ENCODE data around the gene KIAA0513.

KIAA0513 gene

GRCh38 chr16:85011846-85012284, 15.7 kb upstream of the KIAA0513 start:
- H3K36me3 Mint-ChIP-seq (ENCODE audit: low read depth): peaks cover 29% of the 10 kb centered on the region
- H3K4me1 Mint-ChIP-seq (ENCODE audit: low read depth): peaks cover 42% of the 10 kb centered on the region
- DNase-seq: no peak
- no peaks in the 10 kb centered on the region for H3K27me3 Mint-ChIP-seq
- H3K9me3 Mint-ChIP-seq: no peaks in the 10 kb centered on the region
- H3K27ac Mint-ChIP-seq: peak overlapping the region; percentile 98
- peak overlapping the region; percentile 99 for H3K4me3 Mint-ChIP-seq

- no peak overlapping the region for H3K27ac Mint-ChIP-seq
- H3K27me3 Mint-ChIP-seq: no peaks in the 10 kb centered on the region
- H3K4me1 Mint-ChIP-seq (ENCODE audit: low read depth): peaks cover 37% of the 10 kb centered on the region
- no peak overlapping the region for H3K4me3 Mint-ChIP-seq
- no peaks in the 10 kb centered on the region for H3K9me3 Mint-ChIP-seq
- H3K36me3 Mint-ChIP-seq (ENCODE audit: low read depth): peaks cover 16% of the 10 kb centered on the region
- DNase-seq: no peak
Observed at GRCh38 chr16:85014311-85014710, 13.3 kb upstream of the KIAA0513 start.

GRCh38 chr16:85015481-85016187, 12.0 kb upstream of the KIAA0513 start:
- no peaks in the 10 kb centered on the region for H3K27me3 Mint-ChIP-seq
- no peak for DNase-seq
- no peak overlapping the region for H3K27ac Mint-ChIP-seq
- no peak overlapping the region for H3K4me3 Mint-ChIP-seq
- H3K36me3 Mint-ChIP-seq (ENCODE audit: low read depth): peaks cover 10% of the 10 kb centered on the region
- H3K9me3 Mint-ChIP-seq: no peaks in the 10 kb centered on the region
- peaks cover 25% of the 10 kb centered on the region for H3K4me1 Mint-ChIP-seq (ENCODE audit: low read depth)

- H3K9me3 Mint-ChIP-seq: no peaks in the 10 kb centered on the region
- peak; percentile 43 for DNase-seq
- H3K27ac Mint-ChIP-seq: peak overlapping the region; percentile 11
Observed at GRCh38 chr16:85017151-85017550, 10.4 kb upstream of the KIAA0513 start.

GRCh38 chr16:85017633-85018032, 10.0 kb upstream of the KIAA0513 start:
- H3K4me3 Mint-ChIP-seq: no peak overlapping the region
- H3K27me3 Mint-ChIP-seq: no peaks in the 10 kb centered on the region
- peaks cover 19% of the 10 kb centered on the region for H3K4me1 Mint-ChIP-seq (ENCODE audit: low read depth)
- DNase-seq: no peak
- H3K27ac Mint-ChIP-seq: no peak overlapping the region
- no peaks in the 10 kb centered on the region for H3K9me3 Mint-ChIP-seq
- H3K36me3 Mint-ChIP-seq (ENCODE audit: low read depth): no peaks in the 10 kb centered on the region

More at GRCh38 chr16:85017151-85017550, 10.4 kb upstream of the KIAA0513 start:
- Mint-ChIP-seq H3K36me3 (ENCODE audit: low read depth) (no peaks in the 10 kb centered on the region), H3K4me1 (ENCODE audit: low read depth) (peaks cover 22% of the 10 kb centered on the region), H3K27me3 (no peaks in the 10 kb centered on the region), H3K4me3 (no peak overlapping the region)

GRCh38 chr16:85018529-85019236, 8.9 kb upstream of the KIAA0513 start:
- H3K4me3 Mint-ChIP-seq: no peak overlapping the region
- H3K27ac Mint-ChIP-seq: no peak overlapping the region
- H3K27me3 Mint-ChIP-seq: no peaks in the 10 kb centered on the region
- peaks cover 19% of the 10 kb centered on the region for H3K4me1 Mint-ChIP-seq (ENCODE audit: low read depth)
- no peak for DNase-seq
- H3K36me3 Mint-ChIP-seq (ENCODE audit: low read depth): no peaks in the 10 kb centered on the region
- H3K9me3 Mint-ChIP-seq: no peaks in the 10 kb centered on the region

- no peak overlapping the region for H3K4me3 Mint-ChIP-seq
- peaks cover 19% of the 10 kb centered on the region for H3K4me1 Mint-ChIP-seq (ENCODE audit: low read depth)
- H3K27me3 Mint-ChIP-seq: no peaks in the 10 kb centered on the region
Observed at GRCh38 chr16:85019659-85020245, 7.8 kb upstream of the KIAA0513 start.

GRCh38 chr16:85025781-85026653, 1.6 kb upstream of the KIAA0513 start:
- H3K36me3 Mint-ChIP-seq (ENCODE audit: low read depth): no peaks in the 10 kb centered on the region
- no peak overlapping the region for H3K27ac Mint-ChIP-seq
- peaks cover 42% of the 10 kb centered on the region for H3K4me1 Mint-ChIP-seq (ENCODE audit: low read depth)
- DNase-seq: no peak
- no peaks in the 10 kb centered on the region for H3K27me3 Mint-ChIP-seq
- no peaks in the 10 kb centered on the region for H3K9me3 Mint-ChIP-seq
- H3K4me3 Mint-ChIP-seq: peak overlapping the region; percentile 85

More at GRCh38 chr16:85019659-85020245, 7.8 kb upstream of the KIAA0513 start:
- no peak overlapping the region for H3K27ac Mint-ChIP-seq
- no peak for DNase-seq
- H3K36me3 Mint-ChIP-seq (ENCODE audit: low read depth): no peaks in the 10 kb centered on the region
- no peaks in the 10 kb centered on the region for H3K9me3 Mint-ChIP-seq

- no peaks in the 10 kb centered on the region for H3K9me3 Mint-ChIP-seq
- no peaks in the 10 kb centered on the region for H3K27me3 Mint-ChIP-seq
- DNase-seq: no peak
- H3K27ac Mint-ChIP-seq: peak overlapping the region; percentile 72
- H3K36me3 Mint-ChIP-seq (ENCODE audit: low read depth): peaks cover 4% of the 10 kb centered on the region
- peaks cover 45% of the 10 kb centered on the region for H3K4me1 Mint-ChIP-seq (ENCODE audit: low read depth)
- H3K4me3 Mint-ChIP-seq: peak overlapping the region; percentile 85
Observed at GRCh38 chr16:85026703-85027102, 892 bp upstream of the KIAA0513 start.

- Mint-ChIP-seq H3K4me3 (peak overlapping the region; percentile 85), H3K36me3 (ENCODE audit: low read depth) (peaks cover 9% of the 10 kb centered on the region), H3K4me1 (ENCODE audit: low read depth) (peaks cover 46% of the 10 kb centered on the region), H3K27me3 (no peaks in the 10 kb centered on the region), H3K27ac (peak overlapping the region; percentile 98), H3K9me3 (no peaks in the 10 kb centered on the region)
- peak; percentile 42 for DNase-seq
Observed at GRCh38 chr16:85027958-85028684, 526 bp downstream of the KIAA0513 start.

- Mint-ChIP-seq H3K4me1 (ENCODE audit: low read depth) (peaks cover 46% of the 10 kb centered on the region), H3K27ac (peak overlapping the region; percentile 98), H3K9me3 (no peaks in the 10 kb centered on the region), H3K27me3 (no peaks in the 10 kb centered on the region), H3K36me3 (ENCODE audit: low read depth) (peaks cover 12% of the 10 kb centered on the region), H3K4me3 (peak overlapping the region; percentile 85)
- DNase-seq: peak; percentile 77
Observed at GRCh38 chr16:85028685-85029407, 1.3 kb downstream of the KIAA0513 start.

- Mint-ChIP-seq H3K9me3 (no peaks in the 10 kb centered on the region), H3K27me3 (no peaks in the 10 kb centered on the region), H3K27ac (peak overlapping the region; percentile 98), H3K4me1 (ENCODE audit: low read depth) (peaks cover 46% of the 10 kb centered on the region), H3K36me3 (ENCODE audit: low read depth) (peaks cover 13% of the 10 kb centered on the region), H3K4me3 (peak overlapping the region; percentile 85)
- DNase-seq: peak; percentile 51
Observed at GRCh38 chr16:85029408-85029784, 1.8 kb downstream of the KIAA0513 start.

GRCh38 chr16:85029981-85030401, 2.4 kb downstream of the KIAA0513 start:
- Mint-ChIP-seq H3K27me3 (no peaks in the 10 kb centered on the region), H3K4me1 (ENCODE audit: low read depth) (peaks cover 46% of the 10 kb centered on the region), H3K27ac (peak overlapping the region; percentile 98), H3K36me3 (ENCODE audit: low read depth) (peaks cover 13% of the 10 kb centered on the region), H3K9me3 (no peaks in the 10 kb centered on the region), H3K4me3 (peak overlapping the region; percentile 85)
- no peak for DNase-seq

Data from activated T-cell treated with anti-CD3 and anti-CD28 coated beads, Interleukin-2, amount 50 U/mL, for 24 hours (primary cell).